Measurements from ENCODE around the gene PAM16.

Gene PAM16

DNA sequence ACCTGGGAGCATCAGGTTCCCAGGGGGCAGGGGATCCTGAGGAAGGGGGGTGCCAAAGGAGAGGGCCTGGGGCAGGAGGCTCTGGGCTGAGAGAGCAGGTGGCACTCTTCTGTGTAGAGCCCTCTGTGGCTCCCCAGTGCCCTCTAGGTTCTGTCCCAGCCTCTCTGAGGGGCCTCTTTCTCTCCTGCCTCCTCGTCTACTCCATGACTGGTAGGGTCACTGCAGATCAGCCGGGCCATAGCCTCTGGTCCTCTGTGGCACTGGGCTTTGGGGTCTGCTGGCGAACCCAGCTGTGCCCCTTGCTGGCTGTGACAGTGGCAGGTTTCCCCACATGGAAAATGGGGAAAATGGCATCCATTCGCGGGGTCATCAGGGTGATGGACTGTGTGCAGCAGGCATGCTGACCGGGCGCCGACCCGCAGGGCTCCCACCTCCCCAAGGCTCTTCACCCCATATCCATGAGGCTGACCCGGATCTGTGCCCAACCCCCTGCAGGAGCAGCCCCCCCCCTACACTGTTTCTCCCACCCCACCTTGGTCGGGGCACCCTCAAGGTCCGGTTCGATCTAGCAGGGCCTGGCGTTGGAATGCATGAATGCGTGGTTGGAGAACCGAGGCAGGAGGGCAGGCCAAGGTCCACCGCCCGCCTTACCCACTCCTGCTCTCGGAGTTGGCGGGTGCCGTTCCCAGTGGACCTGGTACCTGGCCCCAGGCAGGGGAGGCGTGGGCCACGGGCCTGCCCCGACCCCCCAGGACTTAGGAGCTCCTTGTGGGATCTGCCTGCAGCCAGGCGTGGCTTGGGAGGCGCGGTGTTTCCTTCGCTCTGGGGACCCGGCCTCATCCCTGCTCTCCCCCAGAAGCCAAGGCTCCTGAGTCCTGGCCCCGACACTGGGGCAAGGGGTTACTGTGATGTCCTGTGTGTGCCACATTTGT is 28.7 kb downstream of the PAM16 start:
- no peak overlapping the region for H3K4me3 ChIP-seq (replicated peaks; ENCODE audit: low read depth, low read length)
- TF ChIP-seq, protein P1, sequence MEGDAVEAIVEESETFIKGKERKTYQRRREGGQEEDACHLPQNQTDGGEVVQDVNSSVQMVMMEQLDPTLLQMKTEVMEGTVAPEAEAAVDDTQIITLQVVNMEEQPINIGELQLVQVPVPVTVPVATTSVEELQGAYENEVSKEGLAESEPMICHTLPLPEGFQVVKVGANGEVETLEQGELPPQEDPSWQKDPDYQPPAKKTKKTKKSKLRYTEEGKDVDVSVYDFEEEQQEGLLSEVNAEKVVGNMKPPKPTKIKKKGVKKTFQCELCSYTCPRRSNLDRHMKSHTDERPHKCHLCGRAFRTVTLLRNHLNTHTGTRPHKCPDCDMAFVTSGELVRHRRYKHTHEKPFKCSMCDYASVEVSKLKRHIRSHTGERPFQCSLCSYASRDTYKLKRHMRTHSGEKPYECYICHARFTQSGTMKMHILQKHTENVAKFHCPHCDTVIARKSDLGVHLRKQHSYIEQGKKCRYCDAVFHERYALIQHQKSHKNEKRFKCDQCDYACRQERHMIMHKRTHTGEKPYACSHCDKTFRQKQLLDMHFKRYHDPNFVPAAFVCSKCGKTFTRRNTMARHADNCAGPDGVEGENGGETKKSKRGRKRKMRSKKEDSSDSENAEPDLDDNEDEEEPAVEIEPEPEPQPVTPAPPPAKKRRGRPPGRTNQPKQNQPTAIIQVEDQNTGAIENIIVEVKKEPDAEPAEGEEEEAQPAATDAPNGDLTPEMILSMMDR (IDR thresholded peaks at IDR 0.05; ENCODE audit: low read depth, low read length, missing control alignments), result no peak
- DNase-seq (ENCODE audit: extremely low read depth, low read depth), result no peak

DNA sequence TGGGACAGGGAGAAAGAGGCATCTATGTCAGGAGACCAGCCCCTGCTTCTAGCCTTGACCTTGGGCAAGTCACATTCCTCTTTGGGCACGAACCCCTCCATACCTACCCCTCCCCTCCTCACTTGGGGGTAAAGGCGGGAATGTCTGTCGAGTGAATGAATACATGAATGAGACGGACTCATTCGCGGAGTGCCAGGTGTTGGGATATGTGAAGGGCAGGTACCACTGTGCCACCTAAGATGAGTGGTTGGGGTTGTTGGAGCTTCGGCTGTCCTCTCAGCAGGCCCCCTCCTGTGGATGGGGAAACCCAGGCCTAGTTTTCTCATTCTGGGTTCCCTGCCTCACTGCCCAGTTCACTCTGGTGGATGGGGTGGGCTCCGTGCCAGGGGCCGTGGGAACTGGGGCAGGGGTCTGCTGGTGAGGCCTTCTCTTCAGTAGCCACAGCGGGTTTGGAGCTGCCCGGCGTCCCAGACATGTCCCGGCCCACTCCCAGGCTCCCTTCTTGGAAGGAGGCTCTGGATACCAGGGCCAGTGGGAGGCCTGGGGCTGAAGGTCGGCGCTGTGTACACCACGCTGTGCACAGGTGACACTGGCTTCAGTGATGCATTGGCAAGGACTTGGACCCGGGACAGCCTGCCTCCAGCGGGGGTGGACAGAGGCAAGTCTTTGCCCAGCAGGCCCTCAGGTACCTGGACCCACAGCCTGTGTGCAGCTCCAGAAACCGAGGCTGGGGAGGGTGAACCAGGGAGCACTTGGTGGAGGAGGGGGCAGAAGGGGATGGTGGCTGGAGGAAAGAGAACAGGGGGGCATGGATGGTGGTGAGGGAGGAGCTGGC is 29.6 kb downstream of the PAM16 start:
- no peak overlapping the region for H3K4me3 ChIP-seq (replicated peaks; ENCODE audit: low read depth, low read length)
- TF ChIP-seq, protein P1 (IDR thresholded peaks at IDR 0.05; ENCODE audit: low read depth, low read length, missing control alignments), result no peak
- no peak for DNase-seq (ENCODE audit: extremely low read depth, low read depth)

DNA sequence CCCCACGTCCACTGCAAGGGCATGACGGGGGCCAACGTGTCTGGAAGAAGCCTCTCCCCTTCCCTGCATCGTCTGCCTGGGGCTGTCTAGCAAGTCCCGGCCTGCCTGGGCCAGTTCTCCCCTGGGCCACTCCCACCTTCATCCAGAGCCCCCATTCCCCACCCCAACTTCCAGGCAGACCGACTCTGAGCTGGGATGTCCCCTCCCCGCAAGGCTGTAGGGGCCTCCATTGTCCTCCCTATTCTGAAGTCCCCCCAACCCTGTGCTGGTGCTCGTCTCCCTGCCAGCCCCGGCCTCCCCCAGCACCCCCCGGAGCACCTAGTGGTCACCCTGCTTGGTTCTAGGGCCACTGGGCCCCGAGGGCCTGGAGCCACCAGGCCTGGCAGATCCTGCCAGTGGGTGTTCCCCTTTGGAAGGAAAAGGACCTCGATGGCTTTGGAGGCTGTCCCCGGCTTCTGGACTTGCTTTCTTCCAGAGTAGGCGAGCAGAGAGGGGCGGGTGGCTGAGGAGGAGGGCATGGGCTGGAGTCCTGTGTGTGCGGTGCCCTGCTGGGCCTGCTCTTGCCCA is 30.5 kb downstream of the PAM16 start:
- H3K4me3 ChIP-seq (replicated peaks; ENCODE audit: low read depth, low read length), result no peak overlapping the region
- TF ChIP-seq, protein P1 (IDR thresholded peaks at IDR 0.05; ENCODE audit: low read depth, low read length, missing control alignments), result no peak
- no peak for DNase-seq (ENCODE audit: extremely low read depth, low read depth)

DNA sequence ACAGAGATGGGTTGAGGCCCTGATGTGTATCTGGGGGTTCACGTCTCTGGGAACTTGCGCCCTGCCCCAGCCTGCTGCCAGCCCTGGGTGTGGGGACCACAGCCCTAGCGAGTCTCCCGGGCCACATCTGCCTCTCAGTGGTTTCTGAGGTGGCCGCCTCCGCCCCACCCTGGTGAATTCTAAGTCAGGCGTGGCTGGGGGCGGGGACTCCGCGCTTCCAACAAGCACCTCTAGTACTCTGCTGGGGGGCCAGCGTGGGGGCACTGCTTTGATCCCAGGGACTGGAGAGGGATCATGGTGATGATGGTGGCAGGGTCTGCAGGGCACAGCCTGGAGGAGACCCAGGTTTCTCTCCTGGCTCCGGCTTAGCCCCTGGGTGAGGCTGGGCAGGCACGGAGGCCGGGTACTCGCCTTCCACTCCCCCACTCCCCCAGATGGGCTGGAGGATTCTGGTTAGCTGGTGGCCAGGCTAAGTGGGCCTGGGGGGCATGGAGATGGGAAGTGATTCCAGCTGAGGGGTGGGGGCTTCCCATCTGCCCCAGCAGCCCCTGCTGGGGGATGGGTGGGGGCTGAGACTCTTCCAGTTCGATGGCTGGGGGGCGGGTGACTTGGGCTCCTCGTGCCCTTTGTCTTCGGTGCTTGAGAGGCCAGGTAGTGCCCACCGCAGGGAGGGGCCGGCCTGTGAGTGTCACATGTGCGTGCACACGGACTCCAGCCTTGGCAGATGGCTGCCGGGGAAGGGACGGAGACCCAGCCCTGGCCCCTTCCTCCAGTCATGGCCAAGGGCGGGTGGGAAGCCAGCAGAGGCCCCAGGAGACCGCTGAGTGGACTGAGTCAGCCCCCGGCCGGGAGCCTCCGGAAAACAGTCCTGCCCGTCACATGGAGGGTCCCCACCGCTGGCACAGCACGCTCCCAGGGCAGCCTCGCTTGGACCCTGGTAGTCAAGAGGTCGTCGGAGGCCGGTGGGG is 31.4 kb downstream of the PAM16 start:
- TF ChIP-seq, protein P1 (IDR thresholded peaks at IDR 0.05; ENCODE audit: low read depth, low read length, missing control alignments), result no peak
- no peak for DNase-seq (ENCODE audit: extremely low read depth, low read depth)
- peak overlapping the region; percentile 78 for H3K4me3 ChIP-seq (replicated peaks; ENCODE audit: low read depth, low read length)

DNA sequence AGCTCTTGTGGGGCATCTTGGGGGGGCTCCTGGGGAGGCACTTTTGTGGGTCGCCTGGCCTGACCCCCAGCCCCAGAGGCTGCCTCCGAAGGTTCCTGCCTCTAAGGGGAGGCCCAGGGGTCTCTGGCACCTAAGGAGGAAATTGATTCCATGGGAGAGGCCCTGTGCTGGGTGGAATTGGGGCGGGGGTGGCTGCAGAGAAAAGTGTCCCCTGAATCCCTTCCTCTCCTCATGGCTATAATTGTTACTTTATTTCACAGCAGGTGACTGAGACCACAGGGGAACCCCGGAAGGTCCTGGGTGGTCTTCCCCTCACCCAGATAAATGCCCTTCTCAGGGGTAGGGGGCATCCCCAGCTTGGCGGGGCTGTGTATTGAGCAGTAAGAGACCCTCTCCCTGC is 32.2 kb downstream of the PAM16 start:
- TF ChIP-seq, protein P1 (IDR thresholded peaks at IDR 0.05; ENCODE audit: low read depth, low read length, missing control alignments), result no peak
- peak overlapping the region; percentile 78 for H3K4me3 ChIP-seq (replicated peaks; ENCODE audit: low read depth, low read length)
- no peak for DNase-seq (ENCODE audit: extremely low read depth, low read depth)
